Esophagus (tissue), 2 donors: Measurements from ENCODE around the gene LEF1. TPM values are rescaled to one million over a fixed set of nuclear protein-coding genes. Genes with fewer than 3 reads are reported as not detected.

ENCODE experiments used
- H3K27ac ChIP-seq, 2 donors: one replicate each; pipeline ENCODE4 v1.5.1; 2013; ENCODE audit warnings: low read depth in 2 of 2, mild to moderate bottlenecking in 2 of 2, inconsistent platforms in 1 of 2, low read length in 1 of 2, moderate library complexity in 1 of 2
- H3K27me3 ChIP-seq, 2 donors: one replicate each; pipeline ENCODE4 v1.6.1; 2013; ENCODE audit warnings: low read length in 2 of 2, control low read depth in 1 of 2, mild to moderate bottlenecking in 1 of 2; ENCODE audit not compliant: insufficient read depth in 2 of 2, control insufficient read depth in 1 of 2
- H3K36me3 ChIP-seq, 2 donors: one replicate each; pipeline ENCODE4 v1.6.1; 2013; ENCODE audit warnings: low read length in 1 of 2; ENCODE audit not compliant: control insufficient read depth in 2 of 2, insufficient read depth in 2 of 2
- H3K4me1 ChIP-seq, 2 donors: one replicate each; pipeline ENCODE4 v1.6.1; 2013; ENCODE audit warnings: low read length in 1 of 2; ENCODE audit not compliant: control insufficient read depth in 2 of 2, insufficient read depth in 2 of 2
- H3K4me3 ChIP-seq, 2 donors: one replicate each; pipeline ENCODE4 v1.5.1; 2013; ENCODE audit warnings: low read length in 2 of 2, mild to moderate bottlenecking in 2 of 2, low read depth in 1 of 2, moderate library complexity in 1 of 2
- H3K9me3 ChIP-seq, 2 donors: one replicate each; pipeline ENCODE4 v1.6.1; 2013; ENCODE audit warnings: mild to moderate bottlenecking in 2 of 2, low read depth in 1 of 2, low read length in 1 of 2, moderate library complexity in 1 of 2; ENCODE audit not compliant: control insufficient read depth in 2 of 2, insufficient read depth in 1 of 2
- WGBS, 2 donors: extraction: QIAGEN DNeasy Blood & Tissue Kit; methylation state at CpG; one replicate each; pipeline ENCODE4 v1.1.7; 2013; 5-methylcytosine and 5-hydroxymethylcytosine counted together
- polyA plus RNA-seq, 2 donors: library from polyadenylated mRNA; stranded (reverse); fragments of 200-250 nt; gene quantifications; one replicate each; pipeline ENCODE4 v1.2.3, GENCODE V29; 2013
- donor health status: healthy with polysubstance abuse.
- donor health status: Bipolar disorder and iron deficiency.

LEF1 gene
- polyA plus RNA-seq, 2 donors, result 4.6 to 7.4 TPM

DNA sequence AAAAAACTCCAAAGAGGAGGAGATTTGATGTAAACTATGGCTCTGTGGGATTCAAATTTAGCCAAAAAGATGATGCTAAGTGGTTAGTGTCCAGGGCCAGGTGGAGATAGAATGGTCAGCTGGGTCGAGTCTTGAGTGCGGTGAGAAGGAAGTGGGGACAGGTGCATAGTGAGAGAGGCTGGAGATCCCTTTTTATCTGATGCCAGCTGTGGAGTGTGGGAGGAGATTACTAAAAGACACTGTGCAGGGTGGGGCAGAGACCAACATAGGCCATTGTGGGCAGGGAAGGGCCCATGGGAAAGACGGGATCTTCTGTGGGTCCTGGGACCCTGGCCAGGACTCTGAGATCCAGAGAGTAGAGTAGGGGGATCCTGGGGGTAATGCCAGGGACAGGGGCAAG is 34.6 kb upstream of the LEF1 start:
- Histone ChIP-seq H3K9me3 (no peaks in the 10 kb centered on the region), H3K27ac (no peak overlapping the region), H3K36me3 (no peaks in the 10 kb centered on the region), H3K27me3 (no peaks in the 10 kb centered on the region), H3K4me3 (no peak overlapping the region), H3K4me1 (no peaks in the 10 kb centered on the region)
- WGBS, 2 donors, result 75 to 85% methylated on average over 3 of the region's 3 CpGs

DNA sequence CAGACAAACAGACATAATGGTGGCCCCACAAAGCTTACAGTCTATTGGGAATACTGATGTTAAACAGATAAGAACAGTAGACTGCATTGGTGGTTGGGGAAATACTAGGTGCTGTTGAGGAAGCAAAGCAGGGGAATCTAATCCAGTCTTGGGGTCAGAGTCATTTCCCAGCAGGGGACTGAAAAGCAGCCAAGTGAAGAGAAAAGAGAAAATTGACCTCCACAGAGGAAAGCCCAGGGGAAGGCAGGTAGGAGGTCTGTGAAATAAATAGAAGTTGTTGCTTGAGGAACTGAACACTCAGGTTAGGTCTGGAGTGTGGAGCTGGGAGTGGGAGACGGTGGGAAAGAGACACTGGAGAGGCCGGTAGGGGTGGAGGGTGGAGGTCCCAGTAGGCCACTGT is 33.0 kb upstream of the LEF1 start:
- Histone ChIP-seq H3K4me3 (no peak overlapping the region), H3K27me3 (no peaks in the 10 kb centered on the region), H3K27ac (no peak overlapping the region), H3K9me3 (no peaks in the 10 kb centered on the region), H3K4me1 (no peaks in the 10 kb centered on the region), H3K36me3 (no peaks in the 10 kb centered on the region)
- WGBS, 2 donors, result 85 to 95% methylated on average over 2 of the region's 2 CpGs

DNA sequence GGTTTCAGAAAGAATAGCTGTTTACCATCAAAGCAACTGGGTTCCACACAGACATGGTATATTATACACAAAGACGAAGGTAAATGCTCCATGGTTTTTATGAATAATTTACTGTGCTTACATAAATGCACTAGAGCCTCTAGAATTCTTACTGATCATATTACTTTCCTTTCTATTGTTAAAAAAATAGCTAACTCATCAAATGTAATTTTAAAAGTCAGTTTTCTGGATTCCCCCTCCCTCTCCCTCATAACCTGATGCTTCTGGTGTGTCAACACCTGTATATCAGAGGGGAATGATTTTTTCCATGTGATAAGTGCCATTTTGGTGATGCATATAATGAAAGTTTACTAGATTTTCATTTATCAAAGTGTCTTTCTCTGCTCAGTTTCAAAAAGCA is 31.1 kb upstream of the LEF1 start:
- WGBS, 2 donors, result 51 to 54% methylated on average over 1 of the region's 1 CpG

DNA sequence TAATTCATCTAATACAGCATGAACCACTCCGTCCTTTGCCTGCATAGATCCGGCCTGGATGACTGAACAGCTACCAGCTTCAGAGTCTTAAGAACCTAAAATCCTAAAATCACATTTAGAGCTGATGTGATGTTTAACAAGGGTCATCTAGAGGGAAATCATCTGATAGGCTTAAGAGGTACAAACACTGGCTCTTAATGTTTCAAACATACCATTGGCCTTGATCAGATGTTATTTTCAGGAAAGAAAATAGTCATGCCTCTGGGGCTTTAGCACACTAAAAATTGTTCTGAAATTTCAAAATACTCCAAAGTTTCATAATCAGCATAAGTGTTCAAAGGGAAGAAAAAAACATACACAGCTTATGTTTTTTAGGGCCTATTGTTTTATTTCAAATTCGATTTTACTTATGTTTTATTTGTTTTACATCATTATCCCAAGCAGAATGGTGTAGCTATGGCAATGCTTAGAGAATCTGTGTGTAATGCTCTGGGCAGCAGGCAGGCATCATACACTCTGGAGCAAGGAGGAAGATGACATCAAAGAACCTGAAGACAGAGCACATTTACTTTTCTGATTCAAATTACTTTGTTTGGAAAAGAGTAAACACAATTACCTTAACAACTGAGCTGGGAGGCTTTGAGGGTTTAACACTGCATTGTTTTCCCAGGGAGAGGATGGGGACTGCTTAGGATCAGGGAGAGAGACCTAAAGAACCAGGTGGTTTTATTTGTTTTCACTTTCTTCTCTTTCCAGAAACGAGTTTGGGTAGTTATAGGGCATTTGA is 25.3 kb upstream of the LEF1 start:
- WGBS, 2 donors, result 47 to 58% methylated on average over 4 of the region's 4 CpGs
- no peak overlapping the region for H3K27ac ChIP-seq
- H3K9me3 ChIP-seq, result no peaks in the 10 kb centered on the region
- H3K27me3 ChIP-seq, result no peaks in the 10 kb centered on the region
- H3K4me3 ChIP-seq, result no peak overlapping the region
- no peaks in the 10 kb centered on the region for H3K4me1 ChIP-seq
- no peaks in the 10 kb centered on the region for H3K36me3 ChIP-seq

More for the DNA sequence above, 31.1 kb upstream of the LEF1 start:
- Histone ChIP-seq H3K9me3 (no peaks in the 10 kb centered on the region), H3K4me1 (no peaks in the 10 kb centered on the region), H3K27ac (no peak overlapping the region), H3K27me3 (no peaks in the 10 kb centered on the region), H3K36me3 (no peaks in the 10 kb centered on the region), H3K4me3 (no peak overlapping the region)

DNA sequence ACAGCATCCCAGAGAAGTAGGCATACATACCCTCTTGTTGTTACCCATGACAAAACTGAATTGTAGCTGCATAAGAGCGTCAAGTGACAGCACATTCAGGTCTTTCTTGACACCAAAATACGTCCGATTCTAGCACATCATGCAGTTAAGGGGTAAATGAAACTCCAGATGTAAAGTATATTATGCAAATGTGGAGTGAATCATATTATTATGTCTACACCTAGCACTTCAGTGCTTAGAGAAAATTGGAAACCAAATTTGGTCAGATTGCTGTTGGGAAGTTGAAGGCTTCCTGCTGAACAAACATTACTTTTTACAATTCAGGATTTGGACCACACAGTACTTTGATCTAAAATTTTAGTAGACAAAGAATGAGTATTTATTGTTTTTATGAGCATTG is 24.2 kb upstream of the LEF1 start:
- Histone ChIP-seq H3K36me3 (no peaks in the 10 kb centered on the region), H3K27me3 (no peaks in the 10 kb centered on the region), H3K4me3 (no peak overlapping the region), H3K27ac (no peak overlapping the region), H3K9me3 (no peaks in the 10 kb centered on the region), H3K4me1 (no peaks in the 10 kb centered on the region)
- 92 to 94% methylated on average over 3 of the region's 3 CpGs for WGBS, 2 donors

DNA sequence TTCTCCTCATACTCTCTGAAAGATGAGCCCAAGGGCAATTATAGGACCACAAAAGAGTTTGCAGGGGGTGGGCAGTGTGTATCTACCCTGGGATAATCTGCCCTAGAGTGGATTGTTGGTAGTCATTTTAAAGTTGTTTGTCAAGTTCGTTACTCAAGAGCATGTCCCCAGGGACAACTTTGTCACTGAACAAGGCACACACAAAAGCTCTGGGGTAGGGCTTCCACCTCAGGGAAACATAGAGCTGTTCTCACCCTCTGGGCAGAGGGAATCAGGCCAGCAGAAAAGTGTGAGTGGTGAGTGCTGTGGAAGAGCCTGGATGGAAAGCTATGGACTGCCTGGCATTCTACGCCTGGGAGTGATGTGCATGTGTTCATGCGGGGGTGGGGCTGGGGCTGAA is 23.3 kb upstream of the LEF1 start:
- WGBS, 2 donors, result 78 to 80% methylated on average over 3 of the region's 3 CpGs
- Histone ChIP-seq H3K36me3 (no peaks in the 10 kb centered on the region), H3K27ac (no peak overlapping the region), H3K27me3 (no peaks in the 10 kb centered on the region), H3K4me3 (no peak overlapping the region), H3K4me1 (no peaks in the 10 kb centered on the region), H3K9me3 (no peaks in the 10 kb centered on the region)

DNA sequence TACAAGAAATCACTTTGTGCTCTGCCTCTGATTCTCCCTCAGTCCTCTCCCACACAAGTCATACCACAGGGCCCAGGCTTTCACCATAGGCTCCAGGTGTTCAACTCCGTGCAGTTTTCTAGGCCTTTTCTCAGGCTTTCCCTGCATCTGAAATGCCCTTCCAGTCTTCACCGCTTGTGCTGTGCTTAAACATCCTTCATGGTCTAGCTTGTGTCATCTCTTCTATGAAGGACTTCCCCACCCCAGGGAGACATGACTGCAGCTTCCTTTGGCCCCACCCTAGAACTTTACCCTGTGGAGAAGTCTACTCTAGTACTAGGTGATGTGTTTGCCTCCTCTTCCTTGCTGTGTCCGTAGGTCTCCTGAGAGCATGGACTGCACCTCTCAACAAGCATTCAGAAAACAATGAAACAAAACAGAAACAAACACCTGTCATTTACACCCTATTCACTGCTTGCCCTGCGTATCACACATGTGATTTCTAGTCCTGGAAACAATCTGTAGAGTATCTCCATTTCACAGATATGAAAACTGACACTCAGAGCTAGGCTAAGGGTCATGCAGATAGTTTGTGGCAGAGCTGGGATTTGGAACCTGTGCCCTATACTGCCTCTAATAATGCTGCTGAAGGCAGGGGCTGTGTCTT is 22.7 kb upstream of the LEF1 start:
- no peak overlapping the region for H3K4me3 ChIP-seq
- H3K4me1 ChIP-seq, result no peaks in the 10 kb centered on the region
- H3K9me3 ChIP-seq, result no peaks in the 10 kb centered on the region
- no peaks in the 10 kb centered on the region for H3K27me3 ChIP-seq
- H3K36me3 ChIP-seq, result no peaks in the 10 kb centered on the region
- H3K27ac ChIP-seq, result no peak overlapping the region
- WGBS, 2 donors, result 89 to 93% methylated on average over 4 of the region's 4 CpGs

DNA sequence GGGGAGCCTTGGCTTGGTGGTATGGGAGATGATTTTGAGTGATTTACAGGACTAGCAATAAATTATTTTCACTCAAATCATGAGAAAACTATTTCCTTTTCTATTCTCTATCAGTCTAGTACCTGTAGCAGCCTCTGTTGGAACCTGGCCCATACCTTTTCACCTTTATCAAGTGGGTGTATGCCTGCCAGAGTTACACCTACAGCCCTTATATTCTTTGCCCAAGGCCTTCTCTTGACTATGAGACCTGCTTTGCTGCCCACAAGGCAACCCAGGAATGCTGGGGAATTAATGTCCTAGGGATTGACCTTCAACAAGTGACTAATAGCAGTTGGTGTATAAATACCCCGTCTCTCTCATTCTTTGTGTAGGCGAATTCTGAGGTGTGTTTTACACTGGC is 20.0 kb upstream of the LEF1 start:
- Histone ChIP-seq H3K4me1 (no peaks in the 10 kb centered on the region), H3K4me3 (no peak overlapping the region), H3K36me3 (no peaks in the 10 kb centered on the region), H3K27me3 (no peaks in the 10 kb centered on the region), H3K27ac (no peak overlapping the region), H3K9me3 (no peaks in the 10 kb centered on the region)
- 63 to 66% methylated on average over 2 of the region's 2 CpGs for WGBS, 2 donors

DNA sequence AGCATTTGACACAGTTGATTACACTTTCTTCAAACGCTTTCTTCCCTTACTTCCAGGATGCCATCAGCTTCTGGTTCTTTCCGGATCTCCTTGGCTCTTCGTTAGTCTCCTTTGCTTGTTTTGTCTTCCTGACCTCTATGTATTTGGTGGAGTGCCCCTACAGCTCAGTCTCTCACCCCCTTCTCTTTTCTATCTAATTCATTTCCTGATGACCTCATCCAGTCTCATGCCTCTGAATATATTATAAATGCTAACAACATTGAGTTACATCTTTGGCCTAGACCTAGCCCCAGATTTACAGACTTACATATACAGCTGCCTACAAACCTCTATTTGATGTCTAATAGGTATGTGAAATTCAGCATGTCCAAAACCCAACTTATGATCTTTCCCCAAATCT is 16.5 kb upstream of the LEF1 start:
- Histone ChIP-seq H3K4me1 (no peaks in the 10 kb centered on the region), H3K4me3 (no peak overlapping the region), H3K36me3 (no peaks in the 10 kb centered on the region), H3K9me3 (no peaks in the 10 kb centered on the region), H3K27me3 (no peaks in the 10 kb centered on the region), H3K27ac (no peak overlapping the region)
- WGBS, 2 donors, result 89 to 96% methylated on average over 3 of the region's 3 CpGs
